Activated T-helper 1 cell treated with anti-CD3 and anti-CD28 coated beads, Interleukin-12 subunit alpha, Interleukin-12 subunit beta, Interleukin-2, Interleukin-4 antibody, amounts not matched to agents 30 ng/mL and 10 ng/mL and 1 ng/mL, durations not matched to agents 14 hours and 24 hours and 36 hours (primary cell): ENCODE measurements around the gene SRGAP1. TPM values are rescaled to one million over a fixed set of nuclear protein-coding genes. Genes with fewer than 3 reads are reported as not detected.
"Not testable (repeated sequence)": the region's sequence is repeated elsewhere in the genome, so short reads cannot be mapped to it uniquely, and the experiment has no call there.

Experiments
- DNase-seq: peaks from one replicate; pipeline ENCODE4 v3.0.0; 2021; ENCODE audit warnings: low spot score
- H3K27ac Mint-ChIP-seq: one replicate; pipeline ENCODE4 v1.8.0; 2021; ENCODE audit warnings: mild to moderate bottlenecking, mixed read lengths
- H3K27me3 Mint-ChIP-seq: one replicate; pipeline ENCODE4 v1.8.0; 2022; ENCODE audit warnings: mild to moderate bottlenecking, moderate library complexity, mixed read lengths; ENCODE audit not compliant: insufficient read depth
- H3K36me3 Mint-ChIP-seq: one replicate; pipeline ENCODE4 v1.8.0; 2021; ENCODE audit warnings: low read depth, mixed read lengths
- H3K4me1 Mint-ChIP-seq: one replicate; pipeline ENCODE4 v1.8.0; 2021; ENCODE audit warnings: low read depth, mixed read lengths
- H3K4me3 Mint-ChIP-seq: one replicate; pipeline ENCODE4 v1.8.0; 2021; ENCODE audit warnings: mild to moderate bottlenecking, moderate library complexity, mixed read lengths
- H3K9me3 Mint-ChIP-seq: one replicate; pipeline ENCODE4 v1.8.0; 2021; ENCODE audit warnings: mixed read lengths
- intact Hi-C: fragments of 100-400 bp; cut with micrococcal nuclease; formaldehyde crosslinking; loops from one replicate; pipeline ENCODE4 v1.15.1; 2024
- total RNA-seq: library from RNA; stranded (reverse); gene quantifications from 2 replicates; pipeline ENCODE4 v1.2.3, GENCODE V29; 2022

The SRGAP1 gene
- total RNA-seq, 1 donor from 2014 or later = 0.03 TPM

DNA sequence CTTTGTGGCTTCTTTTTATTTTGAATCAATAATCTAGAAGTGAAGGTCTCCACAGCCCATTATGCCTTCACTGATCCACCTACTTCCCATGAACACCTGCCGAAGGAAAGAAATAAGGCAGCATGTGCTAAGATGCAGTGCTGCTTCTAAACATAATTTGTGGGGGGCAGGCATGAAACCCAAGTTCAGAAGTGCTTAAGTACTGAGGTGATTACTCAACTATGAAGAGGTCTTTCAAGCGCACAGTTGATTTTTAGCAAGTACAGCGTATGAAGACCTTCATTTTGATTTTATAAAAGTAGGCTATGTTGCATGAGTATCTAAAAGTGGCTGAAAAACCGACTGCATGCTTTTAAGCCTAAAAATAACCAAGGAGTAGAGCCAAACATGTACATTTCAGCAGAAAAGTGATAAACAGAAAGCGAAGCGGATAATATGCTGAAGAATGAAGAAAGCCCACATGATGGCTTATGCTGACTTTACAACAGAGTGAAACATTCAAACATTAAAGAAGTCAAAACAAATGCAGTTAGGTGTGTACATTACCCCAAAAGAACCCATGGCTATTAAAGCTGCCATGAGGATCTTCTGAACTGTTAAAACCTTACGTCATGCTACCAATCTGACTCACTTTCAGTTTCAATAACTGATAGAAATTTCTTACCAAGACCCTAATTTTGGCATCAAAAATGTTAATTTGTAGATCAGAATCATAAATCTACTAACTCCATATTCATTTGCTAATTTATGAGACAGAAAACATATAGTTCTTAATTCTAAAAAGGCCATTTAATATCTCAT, 348.3 kb downstream of the SRGAP1 start:
- Mint-ChIP-seq H3K27ac (no peak overlapping the region), H3K9me3 (no peaks in the 10 kb centered on the region), H3K36me3 (peaks cover 26% of the 10 kb centered on the region), H3K4me1 (peaks cover 6% of the 10 kb centered on the region), H3K4me3 (no peak overlapping the region), H3K27me3 (peaks cover 1% of the 10 kb centered on the region)
- intact Hi-C loops = no loop called here
- DNase-seq = no peak

DNA sequence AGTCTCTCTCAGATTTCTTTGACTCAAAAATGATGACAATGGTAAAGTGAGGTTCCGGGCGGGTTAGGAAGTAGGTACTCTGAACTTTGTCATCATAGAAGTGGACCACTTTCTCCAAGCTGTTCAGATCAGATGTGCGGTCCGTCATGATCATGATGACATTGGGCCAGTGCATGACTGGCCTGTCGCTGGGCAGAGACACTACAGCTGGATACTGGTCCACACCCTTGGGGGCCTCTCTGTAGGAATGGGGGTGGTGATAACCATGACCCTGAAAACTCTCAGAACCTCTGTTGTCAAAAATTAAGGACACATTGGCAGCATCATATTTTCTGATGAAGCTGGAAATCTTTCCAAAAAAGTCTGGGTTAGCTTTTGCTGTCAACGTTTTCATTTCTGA, 349.4 kb downstream of the SRGAP1 start:
- Mint-ChIP-seq H3K36me3 (peaks cover 26% of the 10 kb centered on the region), H3K4me1 (peaks cover 6% of the 10 kb centered on the region), H3K27me3 (no peaks in the 10 kb centered on the region), H3K4me3 (no peak overlapping the region), H3K27ac (no peak overlapping the region), H3K9me3 (no peaks in the 10 kb centered on the region)
- intact Hi-C loops = no loop called here
- no peak for DNase-seq

- Mint-ChIP-seq H3K4me3 (no peak overlapping the region), H3K9me3 (no peaks in the 10 kb centered on the region), H3K27me3 (no peaks in the 10 kb centered on the region), H3K36me3 (peaks cover 26% of the 10 kb centered on the region), H3K27ac (no peak overlapping the region), H3K4me1 (peaks cover 6% of the 10 kb centered on the region)
- no peak for DNase-seq
- intact Hi-C loops = no loop called here
Measured at GRCh38 chr12:64194333-64195149, 350.0 kb downstream of the SRGAP1 start.

- not testable (repeated sequence) for DNase-seq
Measured at GRCh38 chr12:64195841-64196240, 351.3 kb downstream of the SRGAP1 start.

DNA sequence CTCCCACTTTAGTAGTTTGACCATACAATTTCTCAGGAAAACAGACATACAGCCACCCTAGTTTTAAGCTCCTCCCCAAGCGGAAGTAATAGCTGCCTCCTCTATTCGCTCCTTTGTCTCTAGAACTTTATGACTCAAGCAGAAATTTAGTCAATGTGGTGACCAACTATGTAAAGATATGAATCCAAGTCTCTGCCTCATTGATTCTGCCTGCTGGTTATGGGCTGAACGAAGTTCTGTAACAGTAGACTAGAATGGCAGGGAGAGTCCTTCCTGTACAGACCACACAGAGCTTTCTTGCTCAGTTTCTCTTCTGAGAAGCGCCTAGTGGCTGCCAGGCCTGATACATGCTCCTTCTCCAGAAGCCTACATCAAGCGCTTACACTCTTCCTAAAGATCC, 358.5 kb downstream of the SRGAP1 start:
- peaks cover 11% of the 10 kb centered on the region for H3K36me3 Mint-ChIP-seq
- H3K27ac Mint-ChIP-seq = no peak overlapping the region
- intact Hi-C loops = no loop called here
- H3K27me3 Mint-ChIP-seq = no peaks in the 10 kb centered on the region
- no peaks in the 10 kb centered on the region for H3K4me1 Mint-ChIP-seq
- H3K9me3 Mint-ChIP-seq = no peaks in the 10 kb centered on the region
- no peak overlapping the region for H3K4me3 Mint-ChIP-seq
- no peak for DNase-seq

More at GRCh38 chr12:64195841-64196240, 351.3 kb downstream of the SRGAP1 start:
- H3K4me1 Mint-ChIP-seq, intact Hi-C loops, H3K9me3 Mint-ChIP-seq, H3K27me3 Mint-ChIP-seq, H3K4me3 Mint-ChIP-seq, H3K27ac Mint-ChIP-seq: not testable (repeated sequence)
- H3K36me3 Mint-ChIP-seq = peaks cover 26% of the 10 kb centered on the region

- no peak overlapping the region for H3K4me3 Mint-ChIP-seq
- no peak overlapping the region for H3K27ac Mint-ChIP-seq
- no peaks in the 10 kb centered on the region for H3K4me1 Mint-ChIP-seq
- no peaks in the 10 kb centered on the region for H3K27me3 Mint-ChIP-seq
- no peak for DNase-seq
- intact Hi-C loops = no loop called here
- H3K9me3 Mint-ChIP-seq = no peaks in the 10 kb centered on the region
- H3K36me3 Mint-ChIP-seq = peaks cover 11% of the 10 kb centered on the region
Measured at GRCh38 chr12:64203775-64204174, 359.3 kb downstream of the SRGAP1 start.

DNA sequence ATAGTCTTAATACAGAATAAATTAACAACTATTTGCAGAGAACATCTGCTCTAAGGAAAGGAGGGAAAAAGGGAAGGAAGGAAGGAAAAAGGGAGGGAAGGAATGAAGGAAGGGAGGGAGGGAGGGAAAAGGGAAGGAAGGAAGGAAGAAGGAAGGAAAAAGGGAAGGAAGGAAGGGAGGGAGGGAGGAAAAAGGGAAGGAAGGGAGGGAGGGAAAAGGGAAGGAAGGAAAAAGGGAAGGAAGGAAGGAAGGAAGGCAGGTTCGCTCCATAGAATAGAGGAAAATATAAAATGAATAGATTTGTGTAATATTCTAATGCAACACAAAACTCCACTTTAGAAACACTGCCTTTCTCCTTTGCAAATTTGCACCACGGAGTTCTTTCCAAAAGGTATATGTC, 361.0 kb downstream of the SRGAP1 start:
- Mint-ChIP-seq H3K4me3 (no peak overlapping the region), H3K9me3 (no peaks in the 10 kb centered on the region), H3K27me3 (no peaks in the 10 kb centered on the region), H3K4me1 (no peaks in the 10 kb centered on the region), H3K27ac (no peak overlapping the region), H3K36me3 (peaks cover 11% of the 10 kb centered on the region)
- DNase-seq = no peak
- intact Hi-C loops = no loop called here

DNA sequence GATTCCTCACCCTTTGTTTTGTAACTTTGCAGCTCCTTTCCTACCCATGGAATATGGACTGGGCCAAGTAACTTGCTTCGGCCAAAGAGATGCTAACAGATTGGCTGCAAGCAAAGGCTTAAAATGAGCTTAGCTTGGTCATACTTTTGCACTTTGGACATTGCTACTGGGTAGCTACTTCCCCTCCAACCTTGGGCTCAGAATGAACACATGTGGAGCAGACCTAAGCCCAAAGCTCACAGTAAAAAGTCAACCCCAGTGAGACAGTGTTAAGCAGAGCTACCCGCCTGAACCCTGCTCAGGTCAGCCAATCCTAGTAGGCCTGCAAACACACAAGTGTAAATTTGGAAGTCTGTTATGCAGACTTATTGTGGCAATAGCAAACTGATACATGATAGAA, 363.0 kb downstream of the SRGAP1 start:
- peaks cover 14% of the 10 kb centered on the region for H3K36me3 Mint-ChIP-seq
- intact Hi-C loops = no loop called here
- no peak overlapping the region for H3K4me3 Mint-ChIP-seq
- H3K27me3 Mint-ChIP-seq = no peaks in the 10 kb centered on the region
- H3K27ac Mint-ChIP-seq = no peak overlapping the region
- no peaks in the 10 kb centered on the region for H3K9me3 Mint-ChIP-seq
- no peak for DNase-seq
- H3K4me1 Mint-ChIP-seq = no peaks in the 10 kb centered on the region

Other genes starting within 250 kb of the SRGAP1 start
- gene DPY19L2, start 176.2 kb upstream of the SRGAP1 start, total RNA-seq = 0.22 and 0.36 TPM in 2 replicates
- 26.5 and 27.3 TPM in 2 replicates for gene RXYLT1, start 64.8 kb upstream of the SRGAP1 start, total RNA-seq